Kidney (tissue), 14 donors: Measurements from ENCODE around the gene APBB1. TPM values are rescaled to one million over a fixed set of nuclear protein-coding genes. Genes with fewer than 3 reads are reported as not detected.
A peak's percentile ranks its signal among the peaks of the same experiment; 100 is the strongest.

ENCODE experiments used
- DNase-seq, 5 donors: peaks; one replicate each; pipeline ENCODE4 v3.0.0-alpha.2; 2013 to 2020
- FAIRE-seq: peaks from 2 replicates; lab custom pipeline; 2012; peaks lifted over from hg19 to GRCh38; lab: Jason Lieb, UNC
- H3K27ac ChIP-seq, 2 donors: one replicate each; pipeline ENCODE4 v1.7.0; 2013; ENCODE audit warnings: low read depth in 2 of 2, low read length in 2 of 2, inconsistent platforms in 1 of 2
- H3K27me3 ChIP-seq: one replicate; pipeline ENCODE4 v1.7.1; 2013; ENCODE audit warnings: low read length, inconsistent platforms; ENCODE audit not compliant: control insufficient read depth, insufficient read depth
- H3K36me3 ChIP-seq, 3 donors: one replicate each; pipeline versions ENCODE4 v1.7.0 to v1.7.1; 2013; ENCODE audit warnings: low read length in 3 of 3, control low read depth in 1 of 3, inconsistent platforms in 1 of 3; ENCODE audit not compliant: insufficient read depth in 3 of 3, control insufficient read depth in 2 of 3
- H3K4me1 ChIP-seq, 3 donors: one replicate each; pipeline versions ENCODE4 v1.7.0 to v1.7.1; 2013; ENCODE audit warnings: low read length in 3 of 3, inconsistent platforms in 1 of 3, low read depth in 1 of 3; ENCODE audit not compliant: control insufficient read depth in 2 of 3, insufficient read depth in 2 of 3
- H3K4me3 ChIP-seq, 3 donors: one replicate each; pipeline versions ENCODE4 v1.7.0 to v1.8.1; 2013; ENCODE audit warnings: low read length in 3 of 3, control low read depth in 1 of 3, inconsistent platforms in 1 of 3
- H3K9ac ChIP-seq, 3 donors: one replicate each; pipeline versions ENCODE4 v1.7.0 to v1.7.1; 2013; ENCODE audit warnings: low read length in 3 of 3, control low read depth in 1 of 3, inconsistent platforms in 1 of 3
- H3K9me3 ChIP-seq, 3 donors: one replicate each; pipeline versions ENCODE4 v1.7.0 to v1.7.1; 2013; ENCODE audit warnings: low read length in 3 of 3, control low read depth in 1 of 3, inconsistent platforms in 1 of 3; ENCODE audit not compliant: control insufficient read depth in 2 of 3, insufficient read depth in 1 of 3
- CTCF ChIP-seq: IDR thresholded peaks from 3 replicates; pipeline ENCODE4 v1.5.1; 2012; ENCODE audit warnings: mild to moderate bottlenecking, moderate library complexity, borderline replicate concordance; ENCODE audit not compliant: insufficient read depth; ENCODE audit errors: extremely low read depth
- intact Hi-C: fragments of 100-400 bp; cut with DNase I; formaldehyde crosslinking; loops from one replicate; pipeline ENCODE4 v1.11.1; 2022
- polyA plus RNA-seq: library from polyadenylated mRNA; stranded (reverse); fragments of 350-450 nt; fragmentation: Illumina TruSeq; extraction: RNeasy Lipid Tissue Mini Kit (QIAGEN cat#74804); gene quantifications from one replicate; pipeline ENCODE4 v1.2.3, GENCODE V29; 2014; ENCODE audit warnings: low read depth, low replicate concordance; ENCODE audit not compliant: insufficient read depth
- total RNA-seq: library from RNA; stranded (reverse); fragmentation: NEBNext Ultra II Directional; extraction: Animal tissue kit (Norgen Biotek cat#: 25700); gene quantifications from one replicate; pipeline ENCODE4 v1.2.1, GENCODE V29; 2021
- donor health status: control.
- donor health status: control.
- donor health status: control.
- donor health status: control.
- donor health status: control.
- donor health status: DM: yes; HTN: yes; CAD: no.
- donor health status: Normal renal cell carcinoma (clear cell type).

The APBB1 gene
- total and polyA plus RNA-seq, 2 donors from 2014 or later = 43.7 to 67.2 TPM

- no peak for FAIRE-seq
These were observed 30.9 kb downstream of the APBB1 start for GRCh38 chr11:6387811-6388599.

GRCh38 chr11:6385046-6385777 lies 33.7 kb downstream of the APBB1 start:
- DNase-seq (no peak), FAIRE-seq (no peak)
- Histone ChIP-seq H3K27me3 (no peaks in the 10 kb centered on the region), H3K4me3 (no peak overlapping the region), H3K9ac (no peak overlapping the region), H3K36me3 (no peaks in the 10 kb centered on the region), H3K4me1 (peaks cover 3 to 7% (median 6%) of the 10 kb centered on the region in 3 donors), H3K9me3 (no peaks in the 10 kb centered on the region), H3K27ac (no peak overlapping the region)
- no peak for TF ChIP-seq CTCF
- intact Hi-C loops = loop anchor here (10.0 kb wide), 1 partner anchor 120 kb away; no protein-coding TSS in a partner anchor

More at GRCh38 chr11:6387811-6388599, 30.9 kb downstream of the APBB1 start:
- DNase-seq = no peak
- no peak for TF ChIP-seq CTCF
- peak overlapping the region; percentile 36 to 81 for H3K27ac ChIP-seq
- intact Hi-C loops = loop anchor here (10.0 kb wide), 1 partner anchor 117 kb away; no protein-coding TSS in a partner anchor
- no peaks in the 10 kb centered on the region for H3K36me3 ChIP-seq
- H3K9ac ChIP-seq = no peak overlapping the region
- no peak overlapping the region for H3K4me3 ChIP-seq
- H3K27me3 ChIP-seq = no peaks in the 10 kb centered on the region
- H3K4me1 ChIP-seq = peaks cover 6 to 11% (median 8%) of the 10 kb centered on the region in 3 donors
- no peaks in the 10 kb centered on the region for H3K9me3 ChIP-seq

GRCh38 chr11:6378640-6378989 lies 40.3 kb downstream of the APBB1 start:
- Histone ChIP-seq H3K27me3 (no peaks in the 10 kb centered on the region), H3K36me3 (no peaks in the 10 kb centered on the region), H3K27ac (no peak overlapping the region), H3K4me1 (no peaks in the 10 kb centered on the region), H3K9ac (no peak overlapping the region), H3K9me3 (no peaks in the 10 kb centered on the region), H3K4me3 (no peak overlapping the region)
- intact Hi-C loops = loop anchor here (5.0 kb wide), 1 partner anchor 64 kb away; the partner anchor contains the start of gene HPX
- TF ChIP-seq CTCF = no peak
- no peak for DNase-seq
- FAIRE-seq = no peak
